NB4 (cell line): ENCODE measurements around the gene BPIFB6.

Experiments
- POLR2A ChIP-seq: IDR thresholded peaks from 2 replicates; pipeline ENCODE4 v1.6.1; 2011; ENCODE audit warnings: mild to moderate bottlenecking; ENCODE audit not compliant: insufficient read length; ENCODE audit errors: extremely low read depth
- TF ChIP-seq, protein P1 (sequence below): IDR thresholded peaks from one replicate; pipeline ENCODE4 v1.5.1; 2012; ENCODE audit warnings: low read depth, low read length
- TF ChIP-seq, protein P2 (sequence below): IDR thresholded peaks from 2 replicates; pipeline ENCODE4 v1.6.1; 2011; ENCODE audit warnings: low read depth, low read length

DNA sequence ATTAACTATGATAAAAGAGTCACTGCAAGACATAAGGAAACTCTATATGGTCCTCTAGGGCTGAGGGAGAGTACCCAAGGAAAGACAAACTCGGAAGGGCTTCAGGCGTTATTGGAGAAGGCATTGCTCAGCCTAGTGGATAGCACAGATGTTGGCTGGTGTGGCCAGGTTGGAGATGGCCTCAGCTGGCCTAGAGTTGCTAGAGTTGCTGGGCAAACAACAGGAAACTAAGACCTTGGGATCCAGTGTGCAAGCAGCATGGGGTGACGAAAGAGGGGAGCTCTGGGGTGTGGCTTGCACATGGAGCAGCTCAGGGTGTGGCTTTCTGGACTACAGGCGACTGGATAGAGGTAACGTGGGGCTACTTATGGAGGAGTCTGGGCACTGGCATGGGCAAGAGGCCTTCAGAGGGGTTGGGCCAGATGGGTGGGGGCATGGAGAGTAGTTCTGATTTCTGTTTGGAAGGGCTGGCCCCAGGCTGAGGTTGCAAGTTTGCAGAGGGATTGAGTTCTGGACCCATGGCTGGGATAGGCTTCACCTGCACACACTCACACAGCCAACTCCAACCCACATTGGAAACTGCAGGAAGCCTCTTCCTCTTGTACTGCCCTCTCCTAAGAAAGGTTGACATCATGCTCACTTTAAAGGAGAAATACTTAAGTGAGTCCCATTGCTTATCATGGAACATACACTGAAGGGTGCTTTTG is 5.2 kb upstream of the BPIFB6 start:
- TF ChIP-seq, protein P1, sequence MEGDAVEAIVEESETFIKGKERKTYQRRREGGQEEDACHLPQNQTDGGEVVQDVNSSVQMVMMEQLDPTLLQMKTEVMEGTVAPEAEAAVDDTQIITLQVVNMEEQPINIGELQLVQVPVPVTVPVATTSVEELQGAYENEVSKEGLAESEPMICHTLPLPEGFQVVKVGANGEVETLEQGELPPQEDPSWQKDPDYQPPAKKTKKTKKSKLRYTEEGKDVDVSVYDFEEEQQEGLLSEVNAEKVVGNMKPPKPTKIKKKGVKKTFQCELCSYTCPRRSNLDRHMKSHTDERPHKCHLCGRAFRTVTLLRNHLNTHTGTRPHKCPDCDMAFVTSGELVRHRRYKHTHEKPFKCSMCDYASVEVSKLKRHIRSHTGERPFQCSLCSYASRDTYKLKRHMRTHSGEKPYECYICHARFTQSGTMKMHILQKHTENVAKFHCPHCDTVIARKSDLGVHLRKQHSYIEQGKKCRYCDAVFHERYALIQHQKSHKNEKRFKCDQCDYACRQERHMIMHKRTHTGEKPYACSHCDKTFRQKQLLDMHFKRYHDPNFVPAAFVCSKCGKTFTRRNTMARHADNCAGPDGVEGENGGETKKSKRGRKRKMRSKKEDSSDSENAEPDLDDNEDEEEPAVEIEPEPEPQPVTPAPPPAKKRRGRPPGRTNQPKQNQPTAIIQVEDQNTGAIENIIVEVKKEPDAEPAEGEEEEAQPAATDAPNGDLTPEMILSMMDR: no peak
- TF ChIP-seq POLR2A: no peak
- TF ChIP-seq, protein P2, sequence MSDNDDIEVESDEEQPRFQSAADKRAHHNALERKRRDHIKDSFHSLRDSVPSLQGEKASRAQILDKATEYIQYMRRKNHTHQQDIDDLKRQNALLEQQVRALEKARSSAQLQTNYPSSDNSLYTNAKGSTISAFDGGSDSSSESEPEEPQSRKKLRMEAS: no peak
